DND-41 (cell line): ENCODE results near the gene HOXB4.

Source experiments
- CTCF ChIP-seq: IDR thresholded peaks from 2 replicates; pipeline ENCODE4 v1.5.1; 2012; ENCODE audit warnings: borderline replicate concordance, low read length, moderate library complexity, mild to moderate bottlenecking; ENCODE audit not compliant: poor library complexity, severe bottlenecking; ENCODE audit errors: extremely low read depth
- EZH2 ChIP-seq: IDR thresholded peaks from 3 replicates; pipeline ENCODE4 v1.6.1; 2012; ENCODE audit warnings: borderline replicate concordance, low read depth, mild to moderate bottlenecking, moderate library complexity, low read length, inconsistent platforms; ENCODE audit not compliant: severe bottlenecking

- TF ChIP-seq CTCF (no peak), EZH2 (no peak)
Measured at GRCh38 chr17:48590607-48591161, 12.5 kb upstream of the HOXB4 start.
